Endothelial cell (in vitro differentiated cells): ENCODE data around the gene RBPMS2. TPM values are rescaled to one million over a fixed set of nuclear protein-coding genes. Genes with fewer than 3 reads are reported as not detected.

Experiments used
- DNase-seq: peaks from one replicate; pipeline ENCODE4 v3.0.0; 2021; ENCODE audit warnings: low spot score
- H3K27ac Mint-ChIP-seq: one replicate; pipeline ENCODE4 v1.8.0; 2021; ENCODE audit warnings: mixed read lengths, inconsistent platforms; ENCODE audit not compliant: unreplicated experiment
- H3K27me3 Mint-ChIP-seq: one replicate; pipeline ENCODE4 v1.8.0; 2021; ENCODE audit warnings: mild to moderate bottlenecking, moderate library complexity, mixed read lengths, inconsistent platforms; ENCODE audit not compliant: unreplicated experiment
- H3K36me3 Mint-ChIP-seq: one replicate; pipeline ENCODE4 v1.8.0; 2021; ENCODE audit warnings: mild to moderate bottlenecking, low read depth, mixed read lengths, inconsistent platforms; ENCODE audit not compliant: unreplicated experiment
- H3K4me1 Mint-ChIP-seq: one replicate; pipeline ENCODE4 v1.8.0; 2021; ENCODE audit warnings: mild to moderate bottlenecking, mixed read lengths, inconsistent platforms; ENCODE audit not compliant: unreplicated experiment
- H3K4me3 Mint-ChIP-seq: one replicate; pipeline ENCODE4 v1.8.0; 2021; ENCODE audit warnings: mild to moderate bottlenecking, mixed read lengths, inconsistent platforms; ENCODE audit not compliant: unreplicated experiment
- H3K9me3 Mint-ChIP-seq: one replicate; pipeline ENCODE4 v1.8.0; 2021; ENCODE audit warnings: mixed read lengths, inconsistent platforms; ENCODE audit not compliant: unreplicated experiment
- CTCF ChIP-seq: fragments of 200-600 bp; sonication (generic); IDR thresholded peaks from one replicate; pipeline ENCODE4 v1.5.0; 2021; ENCODE audit warnings: antibody characterized with exemption; ENCODE audit not compliant: unreplicated experiment
- total RNA-seq: library from RNA; stranded (reverse); fragmentation: NEBNext Ultra II Directional; extraction: Animal tissue kit (Norgen Biotek cat#: 25700); gene quantifications from one replicate; pipeline ENCODE4 v1.2.1, GENCODE V29; 2021; ENCODE audit not compliant: unreplicated experiment

The RBPMS2 gene
- total RNA-seq, 1 donor from 2014 or later, result 24.0 TPM

GRCh38 chr15:64810497-64811326 is 35.3 kb upstream of the RBPMS2 start:
- no peak for DNase-seq
- Mint-ChIP-seq H3K4me1 (peaks cover 21% of the 10 kb centered on the region), H3K4me3 (no peak overlapping the region), H3K36me3 (no peaks in the 10 kb centered on the region), H3K27ac (no peak overlapping the region), H3K27me3 (peaks cover 6% of the 10 kb centered on the region), H3K9me3 (no peaks in the 10 kb centered on the region)
- TF ChIP-seq CTCF, result no peak

DNA sequence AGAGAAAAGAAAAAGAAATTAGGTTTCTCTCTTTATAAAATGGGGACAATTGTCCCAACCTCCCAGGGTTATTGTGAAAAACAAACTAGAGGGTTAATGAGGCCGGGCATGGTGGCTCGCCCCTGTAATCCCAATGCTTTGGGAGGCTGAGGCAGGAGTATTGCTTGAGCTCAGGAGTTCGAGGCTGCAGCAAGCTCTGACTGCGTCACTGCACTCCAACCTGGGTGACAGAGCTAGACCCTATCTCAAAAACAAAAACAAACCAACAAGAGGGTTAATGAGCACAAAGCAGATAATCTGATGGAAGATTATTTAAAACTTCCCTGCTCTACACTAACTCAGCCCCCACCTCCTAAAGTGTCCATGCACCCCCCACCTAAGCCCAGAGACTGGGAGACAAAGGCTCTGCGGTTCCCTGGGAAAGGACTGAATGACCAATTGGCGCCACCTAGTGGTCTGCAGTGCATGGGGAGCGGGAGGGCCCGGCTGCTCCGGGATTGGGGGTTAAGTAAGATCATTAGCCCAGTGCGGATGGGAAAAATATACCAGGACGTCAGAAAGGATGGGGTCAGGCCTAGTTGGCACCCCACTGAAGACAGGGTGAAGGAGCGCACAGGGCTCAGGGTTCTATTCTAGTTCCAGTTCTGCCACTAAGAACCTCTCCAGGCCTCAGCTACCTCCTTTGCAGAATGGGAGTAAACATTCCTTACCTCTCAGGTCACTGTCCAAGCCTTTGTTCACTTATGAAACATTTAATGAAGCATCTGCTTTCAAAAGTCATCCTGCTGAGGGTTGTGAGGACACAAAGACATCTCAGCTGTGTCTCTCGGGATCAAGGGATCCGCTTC is 34.5 kb upstream of the RBPMS2 start:
- H3K4me3 Mint-ChIP-seq, result no peak overlapping the region
- TF ChIP-seq CTCF, result peak; percentile 80
- peak; percentile 82 for DNase-seq
- no peaks in the 10 kb centered on the region for H3K9me3 Mint-ChIP-seq
- no peak overlapping the region for H3K27ac Mint-ChIP-seq
- H3K27me3 Mint-ChIP-seq, result peaks cover 6% of the 10 kb centered on the region
- no peaks in the 10 kb centered on the region for H3K36me3 Mint-ChIP-seq
- H3K4me1 Mint-ChIP-seq, result peaks cover 21% of the 10 kb centered on the region

- Mint-ChIP-seq H3K4me1 (peaks cover 21% of the 10 kb centered on the region), H3K36me3 (no peaks in the 10 kb centered on the region), H3K9me3 (no peaks in the 10 kb centered on the region), H3K4me3 (no peak overlapping the region), H3K27me3 (peaks cover 6% of the 10 kb centered on the region), H3K27ac (no peak overlapping the region)
- DNase-seq, result no peak
- no peak for TF ChIP-seq CTCF
Measured at GRCh38 chr15:64808785-64809453, 33.5 kb upstream of the RBPMS2 start.

- no peaks in the 10 kb centered on the region for H3K36me3 Mint-ChIP-seq
- H3K27ac Mint-ChIP-seq, result no peak overlapping the region
- no peaks in the 10 kb centered on the region for H3K9me3 Mint-ChIP-seq
- peaks cover 21% of the 10 kb centered on the region for H3K4me1 Mint-ChIP-seq
- no peak overlapping the region for H3K4me3 Mint-ChIP-seq
- H3K27me3 Mint-ChIP-seq, result peaks cover 6% of the 10 kb centered on the region
- DNase-seq, result no peak
- no peak for TF ChIP-seq CTCF
Measured at GRCh38 chr15:64807751-64808222, 32.4 kb upstream of the RBPMS2 start.
